ENCODE data around the gene UBE2E3. TPM values are rescaled to one million over a fixed set of nuclear protein-coding genes. Genes with fewer than 3 reads are reported as not detected.

Gene UBE2E3
- polyA plus RNA-seq, 6 donors from 2014 or later: 40.9 to 82.5 (median 55.0) TPM

GRCh38 chr2:181047829-181048228 lies 67.4 kb downstream of the UBE2E3 start:
- no peaks in the 10 kb centered on the region for H3K9me3 Mint-ChIP-seq

GRCh38 chr2:181051861-181052522 lies 71.6 kb downstream of the UBE2E3 start:
- H3K4me1 Mint-ChIP-seq: peaks cover 0 to 13% (median 9%) of the 10 kb centered on the region in 3 donors
- H3K27me3 Mint-ChIP-seq: no peaks in the 10 kb centered on the region
- peak overlapping the region in 2 of 6 donors; percentile 1 to 70 for H3K27ac Mint-ChIP-seq
- no peaks in the 10 kb centered on the region for H3K9me3 Mint-ChIP-seq
- DNase-seq (no peak), ATAC-seq (ENCODE audit: low read depth in 2 of 2) (no peak)
- no peaks in the 10 kb centered on the region for H3K36me3 Mint-ChIP-seq
- H3K4me3 Mint-ChIP-seq: no peak overlapping the region

More at GRCh38 chr2:181047829-181048228, 67.4 kb downstream of the UBE2E3 start:
- Mint-ChIP-seq H3K27ac (no peak overlapping the region), H3K4me3 (no peak overlapping the region), H3K27me3 (no peaks in the 10 kb centered on the region), H3K36me3 (no peaks in the 10 kb centered on the region), H3K4me1 (peaks cover 0 to 8% (median 3%) of the 10 kb centered on the region in 3 donors)
- ATAC-seq (ENCODE audit: low read depth in 2 of 2) (no peak), DNase-seq (no peak)

- no peaks in the 10 kb centered on the region for H3K27me3 Mint-ChIP-seq
- DNase-seq (no peak), ATAC-seq (ENCODE audit: low read depth in 2 of 2) (no peak)
- H3K36me3 Mint-ChIP-seq: no peaks in the 10 kb centered on the region
- peaks cover 0 to 13% (median 9%) of the 10 kb centered on the region in 3 donors for H3K4me1 Mint-ChIP-seq
- peak overlapping the region in 3 of 6 donors; percentile 1 to 70 (median 33) for H3K27ac Mint-ChIP-seq
- no peak overlapping the region for H3K4me3 Mint-ChIP-seq
- H3K9me3 Mint-ChIP-seq: no peaks in the 10 kb centered on the region
Measured at GRCh38 chr2:181052523-181052891, 72.1 kb downstream of the UBE2E3 start.

GRCh38 chr2:181054256-181054655 lies 73.9 kb downstream of the UBE2E3 start:
- no peak overlapping the region for H3K27ac Mint-ChIP-seq
- H3K36me3 Mint-ChIP-seq: no peaks in the 10 kb centered on the region
- no peak overlapping the region for H3K4me3 Mint-ChIP-seq
- H3K27me3 Mint-ChIP-seq: no peaks in the 10 kb centered on the region
- H3K4me1 Mint-ChIP-seq: peaks cover 0 to 13% (median 9%) of the 10 kb centered on the region in 3 donors
- no peaks in the 10 kb centered on the region for H3K9me3 Mint-ChIP-seq
- no peak for ATAC-seq (ENCODE audit: low read depth in 2 of 2)
- DNase-seq: no peak

- no peak for ATAC-seq (ENCODE audit: low read depth in 2 of 2)
- no peak for DNase-seq
- no peak overlapping the region for H3K4me3 Mint-ChIP-seq
- no peaks in the 10 kb centered on the region for H3K36me3 Mint-ChIP-seq
- H3K9me3 Mint-ChIP-seq: no peaks in the 10 kb centered on the region
- no peaks in the 10 kb centered on the region for H3K27me3 Mint-ChIP-seq
- H3K4me1 Mint-ChIP-seq: peaks cover 0 to 13% (median 9%) of the 10 kb centered on the region in 3 donors
- no peak overlapping the region for H3K27ac Mint-ChIP-seq
Measured at GRCh38 chr2:181054843-181055242, 74.4 kb downstream of the UBE2E3 start.

GRCh38 chr2:181058378-181059269 lies 78.2 kb downstream of the UBE2E3 start:
- Mint-ChIP-seq H3K9me3 (no peaks in the 10 kb centered on the region), H3K4me3 (no peak overlapping the region), H3K4me1 (peaks cover 0 to 8% (median 0%) of the 10 kb centered on the region in 3 donors), H3K27ac (no peak overlapping the region), H3K27me3 (no peaks in the 10 kb centered on the region), H3K36me3 (peaks cover 0 to 7% of the 10 kb centered on the region in 2 donors)
- peak; percentile 28 for DNase-seq
- peak in 1 of 2 donors; percentile 57 for ATAC-seq (ENCODE audit: low read depth in 2 of 2)

GRCh38 chr2:181063696-181064095 lies 83.3 kb downstream of the UBE2E3 start:
- no peaks in the 10 kb centered on the region for H3K4me1 Mint-ChIP-seq
- no peak overlapping the region for H3K27ac Mint-ChIP-seq
- H3K36me3 Mint-ChIP-seq: peaks cover 0 to 7% of the 10 kb centered on the region in 2 donors
- H3K9me3 Mint-ChIP-seq: no peaks in the 10 kb centered on the region
- H3K27me3 Mint-ChIP-seq: no peaks in the 10 kb centered on the region
- no peak overlapping the region for H3K4me3 Mint-ChIP-seq
- DNase-seq (no peak), ATAC-seq (ENCODE audit: low read depth in 2 of 2) (no peak)

- no peak for ATAC-seq (ENCODE audit: low read depth in 2 of 2)
- no peak overlapping the region for H3K4me3 Mint-ChIP-seq
- H3K27me3 Mint-ChIP-seq: no peaks in the 10 kb centered on the region
- no peak for DNase-seq
- H3K4me1 Mint-ChIP-seq: no peaks in the 10 kb centered on the region
- no peak overlapping the region for H3K27ac Mint-ChIP-seq
- no peaks in the 10 kb centered on the region for H3K9me3 Mint-ChIP-seq
- H3K36me3 Mint-ChIP-seq: peaks cover 0 to 7% of the 10 kb centered on the region in 2 donors
Measured at GRCh38 chr2:181065458-181065857, 85.1 kb downstream of the UBE2E3 start.

GRCh38 chr2:181066333-181066732 lies 85.9 kb downstream of the UBE2E3 start:
- DNase-seq: no peak
- Mint-ChIP-seq H3K27ac (no peak overlapping the region), H3K4me1 (no peaks in the 10 kb centered on the region), H3K9me3 (no peaks in the 10 kb centered on the region), H3K27me3 (no peaks in the 10 kb centered on the region), H3K36me3 (peaks cover 0 to 7% of the 10 kb centered on the region in 2 donors), H3K4me3 (no peak overlapping the region)
- ATAC-seq (ENCODE audit: low read depth in 2 of 2): no peak

GRCh38 chr2:181070119-181070835 lies 89.9 kb downstream of the UBE2E3 start:
- peaks cover 0 to 4% (median 0%) of the 10 kb centered on the region in 3 donors for H3K4me1 Mint-ChIP-seq
- no peak for ATAC-seq (ENCODE audit: low read depth in 2 of 2)
- no peaks in the 10 kb centered on the region for H3K36me3 Mint-ChIP-seq
- H3K9me3 Mint-ChIP-seq: no peaks in the 10 kb centered on the region
- no peaks in the 10 kb centered on the region for H3K27me3 Mint-ChIP-seq
- no peak overlapping the region for H3K4me3 Mint-ChIP-seq
- no peak overlapping the region for H3K27ac Mint-ChIP-seq
- DNase-seq: no peak

- no peak overlapping the region for H3K4me3 Mint-ChIP-seq
- no peaks in the 10 kb centered on the region for H3K27me3 Mint-ChIP-seq
- ATAC-seq (ENCODE audit: low read depth in 2 of 2): no peak
Measured at GRCh38 chr2:181070836-181071200, 90.4 kb downstream of the UBE2E3 start.

GRCh38 chr2:181072486-181073235 lies 92.3 kb downstream of the UBE2E3 start:
- no peak for ATAC-seq (ENCODE audit: low read depth in 2 of 2)
- H3K9me3 Mint-ChIP-seq: no peaks in the 10 kb centered on the region
- no peaks in the 10 kb centered on the region for H3K36me3 Mint-ChIP-seq
- H3K27ac Mint-ChIP-seq: peak overlapping the region in 3 of 6 donors; percentile 4 to 27 (median 13)
- DNase-seq: no peak
- H3K27me3 Mint-ChIP-seq: no peaks in the 10 kb centered on the region
- H3K4me3 Mint-ChIP-seq: no peak overlapping the region
- peaks cover 0 to 4% (median 0%) of the 10 kb centered on the region in 3 donors for H3K4me1 Mint-ChIP-seq

More at GRCh38 chr2:181070836-181071200, 90.4 kb downstream of the UBE2E3 start:
- Mint-ChIP-seq H3K36me3 (no peaks in the 10 kb centered on the region), H3K27ac (no peak overlapping the region), H3K9me3 (no peaks in the 10 kb centered on the region), H3K4me1 (peaks cover 0 to 4% (median 0%) of the 10 kb centered on the region in 3 donors)
- no peak for DNase-seq

- Mint-ChIP-seq H3K36me3 (no peaks in the 10 kb centered on the region), H3K27me3 (no peaks in the 10 kb centered on the region), H3K4me3 (no peak overlapping the region), H3K27ac (no peak overlapping the region), H3K4me1 (peaks cover 0 to 4% (median 0%) of the 10 kb centered on the region in 3 donors), H3K9me3 (no peaks in the 10 kb centered on the region)
- no peak for DNase-seq
- ATAC-seq (ENCODE audit: low read depth in 2 of 2): no peak
Measured at GRCh38 chr2:181073896-181074295, 93.5 kb downstream of the UBE2E3 start.

Measured in naive B cell (primary cell).